Endothelial cell of umbilical vein (primary cell): Measurements from ENCODE around the gene DPPA4.

Source experiments
- EZH2 ChIP-seq: IDR thresholded peaks from 2 replicates; pipeline ENCODE4 v1.6.1; 2012; ENCODE audit warnings: borderline replicate concordance, low read depth, mild to moderate bottlenecking, moderate library complexity, low read length, inconsistent platforms; ENCODE audit not compliant: severe bottlenecking
- JUN ChIP-seq: IDR thresholded peaks from 2 replicates; pipeline ENCODE4 v1.6.1; 2011; ENCODE audit warnings: borderline replicate concordance, low read depth; ENCODE audit not compliant: insufficient read length, insufficient read depth
- POLR2A ChIP-seq: IDR thresholded peaks from 2 replicates; pipeline ENCODE4 v1.6.1; 2012; ENCODE audit warnings: low read depth, mild to moderate bottlenecking, control low read depth, low read length
- TF ChIP-seq, protein P1 (sequence below), 2 donors: IDR thresholded peaks; 1 replicate in 1 of 2; 2 replicates in 1 of 2; pipeline ENCODE4 v1.5.1; 2011; ENCODE audit warnings: low read length in 2 of 2, mild to moderate bottlenecking in 2 of 2, moderate library complexity in 2 of 2, control low read depth in 1 of 2, inconsistent platforms in 1 of 2, low read depth in 1 of 2; ENCODE audit not compliant: insufficient read depth in 1 of 2; ENCODE audit errors: extremely low read depth in 1 of 2
- TF ChIP-seq, protein P2 (sequence below): IDR thresholded peaks from 2 replicates; pipeline ENCODE4 v1.6.1; 2011; ENCODE audit not compliant: insufficient read depth, insufficient read length

DNA sequence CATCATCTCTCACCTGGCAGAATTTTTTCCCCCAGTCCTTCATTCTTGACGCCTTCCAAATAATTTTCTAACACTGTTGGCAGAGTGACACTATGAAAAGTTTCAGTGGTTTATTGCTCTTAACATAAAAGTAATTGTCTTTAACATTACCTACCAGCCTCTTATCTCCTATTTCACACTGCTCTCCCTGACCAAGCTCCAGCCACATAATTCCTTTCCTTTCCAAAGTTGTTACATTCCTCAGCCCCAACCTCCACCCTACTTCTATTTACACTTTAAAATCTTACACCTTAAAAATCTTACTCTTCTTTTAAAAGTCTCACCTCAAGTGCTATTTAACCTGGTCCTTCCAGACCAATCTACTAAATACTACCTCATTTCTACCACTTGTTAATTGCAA, 2.8 kb downstream of the DPPA4 start:
- TF ChIP-seq, protein P1, sequence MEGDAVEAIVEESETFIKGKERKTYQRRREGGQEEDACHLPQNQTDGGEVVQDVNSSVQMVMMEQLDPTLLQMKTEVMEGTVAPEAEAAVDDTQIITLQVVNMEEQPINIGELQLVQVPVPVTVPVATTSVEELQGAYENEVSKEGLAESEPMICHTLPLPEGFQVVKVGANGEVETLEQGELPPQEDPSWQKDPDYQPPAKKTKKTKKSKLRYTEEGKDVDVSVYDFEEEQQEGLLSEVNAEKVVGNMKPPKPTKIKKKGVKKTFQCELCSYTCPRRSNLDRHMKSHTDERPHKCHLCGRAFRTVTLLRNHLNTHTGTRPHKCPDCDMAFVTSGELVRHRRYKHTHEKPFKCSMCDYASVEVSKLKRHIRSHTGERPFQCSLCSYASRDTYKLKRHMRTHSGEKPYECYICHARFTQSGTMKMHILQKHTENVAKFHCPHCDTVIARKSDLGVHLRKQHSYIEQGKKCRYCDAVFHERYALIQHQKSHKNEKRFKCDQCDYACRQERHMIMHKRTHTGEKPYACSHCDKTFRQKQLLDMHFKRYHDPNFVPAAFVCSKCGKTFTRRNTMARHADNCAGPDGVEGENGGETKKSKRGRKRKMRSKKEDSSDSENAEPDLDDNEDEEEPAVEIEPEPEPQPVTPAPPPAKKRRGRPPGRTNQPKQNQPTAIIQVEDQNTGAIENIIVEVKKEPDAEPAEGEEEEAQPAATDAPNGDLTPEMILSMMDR (IDR thresholded peaks at IDR 0.05; ENCODE audit: extremely low read depth in 1 of 2, insufficient read depth in 1 of 2, low read depth in 1 of 2, low read length in 2 of 2), result no peak
- TF ChIP-seq POLR2A, result no peak
- no peak for TF ChIP-seq JUN
- no peak for TF ChIP-seq EZH2
- TF ChIP-seq, protein P2, sequence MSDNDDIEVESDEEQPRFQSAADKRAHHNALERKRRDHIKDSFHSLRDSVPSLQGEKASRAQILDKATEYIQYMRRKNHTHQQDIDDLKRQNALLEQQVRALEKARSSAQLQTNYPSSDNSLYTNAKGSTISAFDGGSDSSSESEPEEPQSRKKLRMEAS, result no peak
